Heart right ventricle (tissue), 16 donors: ENCODE measurements around the gene FUS. TPM values are rescaled to one million over a fixed set of nuclear protein-coding genes. Genes with fewer than 3 reads are reported as not detected.
"Not testable (repeated sequence)": the region's sequence is repeated elsewhere in the genome, so short reads cannot be mapped to it uniquely, and the experiment has no call there.

Experiments used
- ATAC-seq, 8 donors: fragments of 200-7000 bp; cut with Tn5 transposase; one replicate each; pipeline ENCODE4 v1.9.1; 2020; ENCODE audit warnings: mild to moderate bottlenecking in 8 of 8, moderate library complexity in 8 of 8, moderate number of reproducible peaks in 1 of 8
- DNase-seq, 2 donors: peaks; one replicate each; pipeline ENCODE4 v3.0.0-alpha.2; 2020
- H3K27ac ChIP-seq, 10 donors: fragments of 200-600 bp; sonication (generic) in 2 of 10; one replicate each; pipeline versions ENCODE4 v1.5.0 to v1.8.0; 2020 to 2022; ENCODE audit warnings: mild to moderate bottlenecking in 3 of 10
- H3K27me3 ChIP-seq, 7 donors: fragments of 200-600 bp; one replicate each; pipeline ENCODE4 v1.8.0; 2021 to 2022; ENCODE audit warnings: mild to moderate bottlenecking in 2 of 7
- H3K36me3 ChIP-seq, 9 donors: fragments of 200-600 bp; sonication (generic) in 1 of 9; one replicate each; pipeline versions ENCODE4 v1.5.0 to v1.8.0; 2020 to 2022; ENCODE audit warnings: mild to moderate bottlenecking in 2 of 9
- H3K4me1 ChIP-seq, 9 donors: fragments of 200-600 bp; sonication (generic) in 1 of 9; one replicate each; pipeline versions ENCODE4 v1.5.0 to v1.8.0; 2020 to 2022; ENCODE audit warnings: mild to moderate bottlenecking in 4 of 9
- H3K4me3 ChIP-seq, 10 donors: fragments of 200-600 bp; sonication (generic) in 2 of 10; one replicate each; pipeline versions ENCODE4 v1.5.0 to v1.8.0; 2020 to 2022; ENCODE audit warnings: mild to moderate bottlenecking in 7 of 10, moderate library complexity in 2 of 10
- H3K9me3 ChIP-seq, 11 donors: fragments of 200-600 bp in 10 of 11; sonication (generic) in 2 of 11; one replicate each; pipeline versions ENCODE4 v1.5.0 to v1.8.0; 2013 to 2022; ENCODE audit warnings: mild to moderate bottlenecking in 2 of 11, control low read depth in 1 of 11, moderate library complexity in 1 of 11
- CTCF ChIP-seq, 9 donors: fragments of 200-600 bp; sonication (generic) in 2 of 9; IDR thresholded peaks; one replicate each; pipeline versions ENCODE4 v1.5.0 to v1.8.0; 2021 to 2022; ENCODE audit warnings: antibody characterized with exemption in 9 of 9, mild to moderate bottlenecking in 5 of 9, moderate library complexity in 1 of 9
- WGBS, 2 donors: extraction: QIAGEN DNeasy Blood & Tissue Kit; methylation state at CpG; one replicate each; pipeline ENCODE4 v1.1.7; 2013; ENCODE audit warnings: inconsistent platforms in 1 of 2; 5-methylcytosine and 5-hydroxymethylcytosine counted together
- intact Hi-C, 10 donors: fragments of 100-400 bp; cut with DNase I; formaldehyde crosslinking; loops; one replicate each; pipeline versions ENCODE4 v1.11.1 to v1.14.2; 2022
- polyA plus RNA-seq, 2 donors: library from polyadenylated mRNA; stranded (reverse); fragments of 200-250 nt; gene quantifications; one replicate each; pipeline ENCODE4 v1.2.3, GENCODE V29; 2013
- total RNA-seq, 10 donors: library from RNA; stranded (reverse); fragmentation: NEBNext Ultra II Directional in 3 of 10; extraction: Animal tissue kit (Norgen Biotek cat#: 25700) in 3 of 10; gene quantifications; one replicate each; pipeline versions ENCODE4 v1.2.1 to v1.2.4, GENCODE V29; 2021 to 2023
- donor health status: Arrhythmogenic right ventricular cardiomyopathy.
- donor health status: ischemic (EF 13 %, LVEDD 7.1; RV severe dilation, severe dysfunction).
- donor health status: healthy with polysubstance abuse.
- donor health status: DM: no; HTN: yes; CAD: no.
- donor health status: DM: no; HTN: no; CAD: no.
- donor health status: ischemic (EF 25% LVEDD 6.9; RV normal size, moderate dysfunction).
- donor health status: ischemic (EF 25% LVEDD 5.7; RV mildly dilated, moderate dysfunction).
- donor health status: healthy.
- donor health status: DM: yes; HTN: yes; CAD: no.
- donor health status: Ischemic cardiomyopathy.
- donor health status: ischemic (EF 35%, LVEDD 5.7; RV mildly dilated, moderate dysfunction).
- donor health status: nonischemic (EF 11% LVEDD 7.7; RV severe dilation, severe dysfunction).
- donor health status: DM: yes; HTN: yes; CAD: no.
- donor health status: PGD.
- donor health status: ischemic (EF 29% LVEDD 5.4; RV normal size, mild dysfunction).
- donor health status: nonischemic (EF 23%, LVEDD 6.1; RV moderate dilation, normal function).

FUS gene
- total and polyA plus RNA-seq, 12 donors = 116 to 240 (median 140) TPM

- no peak for TF ChIP-seq CTCF (IDR thresholded peaks at IDR 0.05)
- H3K9me3 ChIP-seq = no peaks in the 10 kb centered on the region
- peak overlapping the region in 9 of 10 donors; percentile 33 to 62 (median 51) for H3K4me3 ChIP-seq
- intact Hi-C loops = loop anchor here in 8 of 10 donors (2.0 to 10.0 kb wide), 11 partner anchors 34 to 158 kb away; partner anchors contain the start of genes BCKDK (in 5 of the 8), HSD3B7 (in 5 of the 8), FUS (in 2 of the 8) and STX4 (in 1 of the 8)
- H3K27ac ChIP-seq = peak overlapping the region in 9 of 10 donors; percentile 65 to 91 (median 82)
- H3K4me1 ChIP-seq = peaks cover 8 to 33% (median 25%) of the 10 kb centered on the region in 9 donors
- H3K27me3 ChIP-seq = peaks cover 0 to 15% (median 7%) of the 10 kb centered on the region in 7 donors
- WGBS, 2 donors = 56 to 58% methylated on average over 22 of the region's 22 CpGs
- DNase-seq (no peak), ATAC-seq (no peak)
- H3K36me3 ChIP-seq = no peaks in the 10 kb centered on the region
Observed at GRCh38 chr16:31143011-31143693, 36.8 kb upstream of the FUS start.

GRCh38 chr16:31143694-31144148 is 36.2 kb upstream of the FUS start:
- Histone ChIP-seq H3K27me3 (peaks cover 0 to 19% (median 10%) of the 10 kb centered on the region in 7 donors), H3K4me3 (no peak overlapping the region), H3K4me1 (peaks cover 3 to 28% (median 21%) of the 10 kb centered on the region in 9 donors), H3K9me3 (no peaks in the 10 kb centered on the region), H3K27ac (no peak overlapping the region), H3K36me3 (no peaks in the 10 kb centered on the region)
- no peak for TF ChIP-seq CTCF (IDR thresholded peaks at IDR 0.05)
- ATAC-seq = no peak
- DNase-seq = no peak
- intact Hi-C loops = loop anchor here in 8 of 10 donors (2.0 to 10.0 kb wide), 11 partner anchors 35 to 159 kb away; partner anchors contain the start of genes BCKDK (in 5 of the 8), HSD3B7 (in 5 of the 8), FUS (in 2 of the 8) and STX4 (in 1 of the 8)
- 87 to 89% methylated on average over 8 of the region's 8 CpGs for WGBS, 2 donors

- intact Hi-C loops = loop anchor here in 8 of 10 donors (5.0 to 10.0 kb wide), 7 partner anchors 37 to 160 kb away; partner anchors contain the start of genes BCKDK (in 4 of the 8), HSD3B7 (in 4 of the 8), FUS (in 1 of the 8) and STX4 (in 1 of the 8)
- H3K4me3 ChIP-seq = not testable (repeated sequence)
Observed at GRCh38 chr16:31144418-31144817, 35.5 kb upstream of the FUS start.

GRCh38 chr16:31145398-31145990 is 34.4 kb upstream of the FUS start:
- 74 to 82% methylated on average over 12 of the region's 12 CpGs for WGBS, 2 donors

More at GRCh38 chr16:31144418-31144817, 35.5 kb upstream of the FUS start:
- not testable (repeated sequence) for H3K36me3 ChIP-seq, ATAC-seq, H3K27ac ChIP-seq, H3K9me3 ChIP-seq, DNase-seq
- Histone ChIP-seq H3K27me3 (peaks cover 0 to 22% (median 13%) of the 10 kb centered on the region in 7 donors), H3K4me1 (peaks cover 0 to 21% (median 15%) of the 10 kb centered on the region in 9 donors)
- 92 to 93% methylated on average over 7 of the region's 7 CpGs for WGBS, 2 donors

More at GRCh38 chr16:31145398-31145990, 34.4 kb upstream of the FUS start:
- intact Hi-C loops = loop anchor here in 4 of 10 donors (10.0 kb wide), 2 partner anchors 151 to 161 kb away; partner anchors contain the start of gene HSD3B7 (in 2 of the 4)
- Histone ChIP-seq H3K27me3 (peaks cover 0 to 25% (median 13%) of the 10 kb centered on the region in 7 donors), H3K4me3 (no peak overlapping the region), H3K36me3 (no peaks in the 10 kb centered on the region), H3K9me3 (no peaks in the 10 kb centered on the region), H3K4me1 (peaks cover 0 to 28% (median 15%) of the 10 kb centered on the region in 9 donors), H3K27ac (no peak overlapping the region)
- ATAC-seq (no peak), DNase-seq (no peak)
- TF ChIP-seq CTCF (IDR thresholded peaks at IDR 0.05) = no peak
